Omental fat pad (tissue), 4 donors: ENCODE measurements around the gene DIP2B. TPM values are rescaled to one million over a fixed set of nuclear protein-coding genes. Genes with fewer than 3 reads are reported as not detected.
"Not testable (repeated sequence)": the region's sequence is repeated elsewhere in the genome, so short reads cannot be mapped to it uniquely, and the experiment has no call there.

Experiments
- ATAC-seq: fragments of 150-250 bp; one replicate; pipeline ENCODE4 v1.9.1; 2016; ENCODE audit warnings: mild to moderate bottlenecking, moderate library complexity; ENCODE audit not compliant: low FRiP score
- DNase-seq: peaks from one replicate; pipeline ENCODE4 v3.0.0-alpha.2; 2019; ENCODE audit warnings: low spot score
- total RNA-seq, 4 donors: library from RNA; depleted of rRNA; stranded (reverse); fragments of >200 nt; gene quantifications; one replicate each; pipeline ENCODE4 v1.1.0, GENCODE V29; 2016
- TF ChIP-seq, protein P1 (sequence below), 3 donors: fragments of 450-650 bp; IDR thresholded peaks; one replicate each; pipeline ENCODE4 v1.5.1; 2016 to 2017; ENCODE audit warnings: antibody characterized with exemption in 3 of 3, mild to moderate bottlenecking in 3 of 3, moderate library complexity in 2 of 3

DIP2B gene
- total RNA-seq, 4 donors from 2014 or later, result 21.1 to 35.2 (median 24.4) TPM

DNA sequence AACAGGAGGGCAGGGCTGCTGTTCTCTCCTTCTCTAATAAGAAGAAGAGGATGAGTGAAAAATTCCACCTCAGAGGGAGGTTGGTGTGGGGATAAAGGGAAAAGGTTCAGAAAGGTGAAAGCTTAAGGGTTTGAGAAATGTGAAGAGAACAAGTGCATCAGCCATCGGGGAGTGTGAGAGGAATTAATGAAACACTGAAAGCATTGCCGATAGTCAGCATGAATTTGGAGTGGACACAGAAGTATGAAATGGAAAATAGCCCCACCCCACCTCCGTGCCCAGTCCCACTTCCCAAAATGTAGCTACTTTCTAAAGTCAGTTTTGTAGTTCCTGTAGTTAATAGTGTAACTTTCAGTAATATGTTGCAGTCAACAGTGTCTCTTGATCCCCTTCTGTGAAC is 33.4 kb downstream of the DIP2B start:
- TF ChIP-seq, protein P1, sequence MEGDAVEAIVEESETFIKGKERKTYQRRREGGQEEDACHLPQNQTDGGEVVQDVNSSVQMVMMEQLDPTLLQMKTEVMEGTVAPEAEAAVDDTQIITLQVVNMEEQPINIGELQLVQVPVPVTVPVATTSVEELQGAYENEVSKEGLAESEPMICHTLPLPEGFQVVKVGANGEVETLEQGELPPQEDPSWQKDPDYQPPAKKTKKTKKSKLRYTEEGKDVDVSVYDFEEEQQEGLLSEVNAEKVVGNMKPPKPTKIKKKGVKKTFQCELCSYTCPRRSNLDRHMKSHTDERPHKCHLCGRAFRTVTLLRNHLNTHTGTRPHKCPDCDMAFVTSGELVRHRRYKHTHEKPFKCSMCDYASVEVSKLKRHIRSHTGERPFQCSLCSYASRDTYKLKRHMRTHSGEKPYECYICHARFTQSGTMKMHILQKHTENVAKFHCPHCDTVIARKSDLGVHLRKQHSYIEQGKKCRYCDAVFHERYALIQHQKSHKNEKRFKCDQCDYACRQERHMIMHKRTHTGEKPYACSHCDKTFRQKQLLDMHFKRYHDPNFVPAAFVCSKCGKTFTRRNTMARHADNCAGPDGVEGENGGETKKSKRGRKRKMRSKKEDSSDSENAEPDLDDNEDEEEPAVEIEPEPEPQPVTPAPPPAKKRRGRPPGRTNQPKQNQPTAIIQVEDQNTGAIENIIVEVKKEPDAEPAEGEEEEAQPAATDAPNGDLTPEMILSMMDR (IDR thresholded peaks at IDR 0.05), result no peak
- ATAC-seq, result no peak
- no peak for DNase-seq

DNA sequence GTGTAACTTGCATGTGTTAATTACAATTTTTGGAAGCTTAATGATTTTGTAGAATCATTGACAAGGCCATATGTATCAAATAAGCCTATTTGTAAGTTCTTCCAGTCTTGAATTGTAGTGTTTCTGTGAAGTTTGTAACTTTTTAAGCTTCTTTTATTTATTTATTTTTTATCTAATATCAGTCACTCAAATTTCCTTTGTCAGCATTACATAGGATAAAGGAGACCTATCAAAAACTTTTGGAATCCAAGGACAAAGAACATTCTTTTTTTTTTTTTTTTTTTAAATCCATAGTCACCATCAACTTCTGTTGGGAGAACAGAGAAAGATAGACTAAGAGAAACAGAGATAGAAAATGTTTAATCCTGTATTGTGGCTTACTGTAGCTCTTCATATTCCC is 36.4 kb downstream of the DIP2B start:
- DNase-seq (no peak), ATAC-seq (no peak)
- TF ChIP-seq, protein P1 (IDR thresholded peaks at IDR 0.05), result no peak

DNA sequence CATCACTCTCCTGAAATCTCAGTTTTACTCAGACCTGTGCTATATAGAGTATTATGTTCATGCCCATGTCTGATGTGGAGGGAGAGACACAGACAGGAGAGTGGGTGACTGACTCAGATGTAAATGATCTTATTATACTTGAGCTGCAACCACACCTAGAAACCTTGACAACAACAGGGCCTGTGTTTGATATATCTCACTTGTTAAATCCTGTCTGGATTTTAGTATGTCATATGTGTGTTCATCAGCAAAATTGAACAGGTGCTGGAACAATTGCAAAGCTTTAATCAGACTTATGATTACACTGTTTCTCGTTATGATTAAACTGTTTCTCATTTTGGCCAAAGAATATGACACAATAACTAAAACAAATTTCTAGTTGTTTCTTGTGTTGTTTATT is 37.7 kb downstream of the DIP2B start:
- DNase-seq (no peak), ATAC-seq (peak; percentile 62)
- TF ChIP-seq, protein P1 (IDR thresholded peaks at IDR 0.05), result no peak

DNA sequence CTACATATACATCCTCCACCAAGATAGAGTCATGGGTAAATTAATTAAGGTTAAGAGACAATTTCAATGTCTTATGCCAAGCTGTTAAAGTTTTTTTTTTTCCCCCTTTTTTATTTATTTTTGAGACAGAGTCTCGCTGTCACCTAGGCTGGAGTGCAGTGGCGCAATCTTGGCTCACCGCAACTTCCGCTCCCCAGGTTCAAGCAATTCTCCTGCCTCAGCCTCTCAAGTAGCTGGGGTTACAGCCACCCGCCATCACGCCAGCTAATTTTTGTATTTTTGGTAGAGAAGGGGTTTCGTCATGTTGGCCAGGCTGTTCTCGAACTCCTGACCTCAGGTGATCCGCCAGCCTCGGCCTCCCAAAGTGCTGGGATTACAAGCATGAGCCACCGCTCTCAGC is 38.4 kb downstream of the DIP2B start:
- not testable (repeated sequence) for ATAC-seq

DNA sequence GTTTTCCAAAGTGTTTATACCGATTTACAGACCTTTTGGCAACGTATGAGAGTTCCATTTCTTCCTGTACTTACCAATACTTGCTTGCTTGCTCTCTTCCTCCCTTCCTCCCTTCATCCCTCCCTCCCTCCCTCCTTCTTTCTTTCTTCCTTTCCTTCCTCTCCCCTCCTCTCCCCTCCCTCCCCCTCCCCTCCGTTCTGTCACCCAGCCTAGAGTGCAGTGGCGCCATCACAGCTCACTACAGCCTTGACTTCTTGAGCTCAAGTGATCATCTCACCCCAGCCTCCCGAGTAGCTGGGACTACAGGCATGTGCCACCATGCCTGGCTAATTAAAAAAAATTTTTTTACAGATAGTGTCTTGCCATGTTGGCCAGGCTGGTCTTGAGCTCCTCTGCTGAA is 40.4 kb downstream of the DIP2B start:
- no peak for DNase-seq
- TF ChIP-seq, protein P1 (IDR thresholded peaks at IDR 0.05), result no peak
- ATAC-seq, result no peak

More for the DNA sequence above, 38.4 kb downstream of the DIP2B start:
- not testable (repeated sequence) for DNase-seq

DNA sequence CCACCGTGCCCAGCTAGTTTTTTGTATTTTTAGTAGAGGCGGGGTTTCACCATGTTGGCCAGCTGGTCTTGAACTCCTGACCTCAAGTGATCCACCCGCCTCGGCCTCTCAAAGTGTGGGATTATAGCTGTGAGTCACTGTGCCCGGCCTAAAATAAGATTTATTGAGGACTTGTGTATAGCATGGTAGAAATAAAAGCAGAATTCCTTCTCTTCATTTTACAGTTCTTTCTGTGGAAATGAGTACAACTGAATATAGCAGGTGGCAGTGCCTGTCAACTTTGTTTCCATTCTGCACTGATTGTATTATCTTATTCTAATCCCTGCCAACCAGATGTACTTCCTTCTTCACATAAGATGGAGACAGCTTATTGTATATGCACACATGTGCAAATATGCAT is 41.0 kb downstream of the DIP2B start:
- DNase-seq (no peak), ATAC-seq (no peak)
- TF ChIP-seq, protein P1 (IDR thresholded peaks at IDR 0.05), result no peak

DNA sequence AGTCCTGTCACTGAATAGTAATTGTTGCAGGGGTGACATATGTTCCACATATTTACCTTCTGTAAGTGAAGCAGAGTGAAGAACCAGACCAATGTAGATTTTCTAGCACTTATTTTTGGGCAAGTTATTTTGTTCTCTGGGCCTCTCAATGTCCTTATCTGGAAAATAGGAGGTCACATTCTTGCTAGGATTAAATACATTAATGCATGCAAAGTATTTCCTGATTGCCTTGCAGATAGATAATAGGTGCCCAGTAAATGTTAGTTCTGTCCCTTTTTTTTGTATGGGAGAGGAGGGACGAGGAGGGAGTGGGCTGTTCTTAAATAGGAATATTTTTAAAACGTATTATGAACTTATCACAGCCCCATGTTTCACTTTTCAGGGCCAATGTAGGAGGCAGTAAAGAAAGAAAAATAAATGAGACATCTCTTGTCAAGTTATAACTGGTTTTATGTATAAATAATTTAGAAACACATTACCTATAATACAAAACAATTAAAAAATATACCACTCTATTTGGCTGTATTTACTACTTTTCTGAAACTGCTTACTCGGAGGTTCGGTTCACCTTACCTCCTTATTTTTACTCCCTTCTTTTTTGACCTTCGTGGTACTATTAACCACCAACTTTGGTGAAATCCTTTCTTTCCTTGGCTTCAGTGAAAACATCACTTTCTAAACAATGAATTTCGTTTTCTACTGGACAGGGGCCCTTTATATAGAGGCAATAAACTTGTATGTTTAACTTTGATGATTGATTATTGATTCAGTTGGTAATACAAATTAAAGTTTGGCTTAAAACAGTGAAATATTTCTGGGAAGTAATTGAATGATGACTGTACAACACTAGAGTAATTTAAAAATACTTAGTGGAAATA is 41.9 kb downstream of the DIP2B start:
- DNase-seq (no peak), ATAC-seq (no peak)
- TF ChIP-seq, protein P1 (IDR thresholded peaks at IDR 0.05), result no peak
